Stimulated activated CD4-positive, alpha-beta T cell treated with anti-CD3 and anti-CD28 coated beads, Interleukin-1b, Interleukin-23, amount 100 ng/mL, for 1 hour (primary cell): ENCODE data around the gene HEPHL1.

Experiments used
- DNase-seq, 2 donors: peaks; one replicate each; pipeline ENCODE4 v3.0.0-alpha.2; 2020; ENCODE audit warnings: low read depth in 2 of 2

The HEPHL1 gene

DNA sequence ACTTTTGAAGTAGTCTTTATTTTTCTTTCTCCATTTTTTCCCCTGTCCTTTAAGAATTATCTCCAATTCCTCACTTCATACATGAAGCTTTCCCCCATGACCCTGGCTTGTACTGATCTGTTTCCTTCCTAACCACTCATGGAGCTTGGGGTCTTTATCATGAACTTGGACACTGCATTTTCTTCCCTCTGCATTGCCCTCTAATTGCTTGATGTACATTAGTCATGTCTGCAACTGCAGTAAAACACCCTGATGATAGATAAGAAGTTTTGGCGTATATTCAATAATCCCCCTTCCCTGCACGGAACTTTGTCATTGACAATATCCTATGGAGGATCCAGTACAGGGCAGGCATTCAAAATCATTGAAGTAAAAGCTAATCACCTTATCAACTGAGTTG lies 3.4 kb downstream of the HEPHL1 start:
- DNase-seq: no peak

GRCh38 chr11:94025690-94026394 lies 4.7 kb downstream of the HEPHL1 start:
- no peak for DNase-seq

GRCh38 chr11:94027210-94027609 lies 6.1 kb downstream of the HEPHL1 start:
- DNase-seq: no peak

- no peak for DNase-seq
Measured at GRCh38 chr11:94028436-94028835, 7.3 kb downstream of the HEPHL1 start.

- no peak for DNase-seq
Measured at GRCh38 chr11:94030059-94030458, 8.9 kb downstream of the HEPHL1 start.

DNA sequence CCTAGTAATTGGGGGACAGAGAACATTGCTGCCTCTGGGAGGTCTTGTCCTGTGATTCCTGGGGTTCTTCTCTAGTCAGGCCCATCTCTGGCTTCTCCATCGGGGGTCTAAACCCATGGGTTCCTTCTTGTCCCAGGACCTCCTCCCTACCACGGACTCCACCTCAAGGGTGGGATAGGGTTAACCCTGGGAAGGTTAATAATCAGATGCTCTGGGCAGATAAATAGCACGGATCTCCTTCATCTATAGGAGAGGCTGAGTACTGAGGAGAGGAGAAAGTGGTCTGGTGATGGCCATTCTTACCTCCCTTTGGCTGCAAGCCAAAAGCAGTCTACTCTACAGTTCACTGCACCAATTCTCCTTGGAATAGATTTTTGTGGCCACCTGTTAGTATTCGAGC lies 10.5 kb downstream of the HEPHL1 start:
- DNase-seq: no peak

DNA sequence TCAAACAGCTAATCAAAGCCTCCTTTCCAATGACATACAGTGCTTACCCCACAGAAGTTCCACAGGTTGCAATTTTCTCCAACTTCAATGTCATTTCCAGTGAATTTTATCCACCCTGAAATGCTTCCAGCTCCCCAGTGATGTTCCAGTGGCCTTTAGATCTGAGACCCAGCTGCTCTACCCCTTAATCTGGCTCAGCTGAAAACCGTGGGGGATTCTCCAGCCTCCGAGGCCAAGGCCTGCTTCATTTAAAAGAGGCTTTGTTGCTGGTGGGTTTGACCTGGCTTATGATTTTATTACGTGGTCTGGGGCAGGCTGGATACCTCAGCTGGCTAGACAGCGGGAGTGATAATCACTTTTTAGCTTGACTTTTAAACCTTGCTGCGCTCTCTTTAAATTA lies 10.9 kb downstream of the HEPHL1 start:
- DNase-seq: no peak

DNA sequence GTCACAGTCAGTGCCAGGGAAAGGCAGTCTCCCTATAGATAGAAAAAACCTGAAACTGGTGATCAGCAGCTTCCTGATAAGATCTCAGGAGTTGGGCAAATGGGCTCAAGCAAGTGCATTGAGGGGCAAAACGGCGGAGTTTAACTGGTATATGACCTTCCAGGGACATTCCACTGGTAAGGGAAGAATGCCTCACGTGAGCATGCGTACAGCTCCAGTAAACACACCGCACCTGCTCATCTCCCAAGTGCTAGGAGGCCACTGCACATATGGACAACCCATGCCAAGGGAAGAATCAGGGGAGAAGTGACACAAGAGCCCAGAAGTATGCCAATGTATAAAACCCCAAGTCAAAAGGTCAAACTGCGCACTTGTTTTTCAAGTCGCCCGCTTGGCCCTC lies 11.6 kb downstream of the HEPHL1 start:
- DNase-seq: no peak

GRCh38 chr11:94034207-94034606 lies 13.1 kb downstream of the HEPHL1 start:
- no peak for DNase-seq

GRCh38 chr11:94036096-94036495 lies 14.9 kb downstream of the HEPHL1 start:
- DNase-seq: no peak

DNA sequence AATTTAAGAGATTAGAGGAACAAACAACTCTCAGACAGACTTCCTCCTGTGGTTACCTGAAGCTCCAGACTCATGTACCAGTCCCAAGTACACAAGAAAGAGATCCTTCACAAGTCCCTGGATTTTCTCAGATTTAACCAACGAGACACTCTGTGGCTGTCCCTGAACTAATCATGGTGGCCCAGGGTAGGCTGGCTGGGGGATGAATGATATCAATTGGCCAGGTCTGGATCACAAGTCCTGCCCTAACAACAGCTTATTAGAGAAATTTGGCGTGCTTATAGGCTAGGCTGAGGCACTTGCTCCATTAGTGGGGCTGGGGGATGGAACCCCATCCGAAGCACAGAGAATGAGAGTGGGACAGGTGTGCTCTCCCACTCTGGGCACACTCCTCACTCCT lies 22.1 kb downstream of the HEPHL1 start:
- DNase-seq: no peak

GRCh38 chr11:94046796-94047195 lies 25.6 kb downstream of the HEPHL1 start:
- no peak for DNase-seq

GRCh38 chr11:94048032-94048709 lies 27.0 kb downstream of the HEPHL1 start:
- DNase-seq: no peak

DNA sequence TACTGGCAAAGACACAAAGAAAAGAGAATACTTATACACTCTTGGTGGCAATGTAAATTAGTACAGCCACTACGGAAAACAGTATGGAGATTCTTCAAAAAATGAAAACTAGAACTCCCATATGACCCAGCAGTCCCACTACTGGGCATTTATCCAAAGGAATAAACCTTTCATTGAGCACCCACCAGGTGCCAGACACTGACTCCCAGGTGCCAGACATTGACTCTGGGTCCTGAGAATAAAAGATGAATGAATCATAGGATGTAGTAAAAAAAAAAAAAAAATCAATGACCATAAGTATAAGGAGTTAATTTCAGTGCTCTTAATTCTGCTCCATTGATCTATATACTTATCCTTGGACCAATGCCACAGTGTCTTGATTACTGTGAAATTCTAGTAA lies 28.2 kb downstream of the HEPHL1 start:
- no peak for DNase-seq

GRCh38 chr11:94058630-94059029 lies 37.5 kb downstream of the HEPHL1 start:
- DNase-seq: no peak

DNA sequence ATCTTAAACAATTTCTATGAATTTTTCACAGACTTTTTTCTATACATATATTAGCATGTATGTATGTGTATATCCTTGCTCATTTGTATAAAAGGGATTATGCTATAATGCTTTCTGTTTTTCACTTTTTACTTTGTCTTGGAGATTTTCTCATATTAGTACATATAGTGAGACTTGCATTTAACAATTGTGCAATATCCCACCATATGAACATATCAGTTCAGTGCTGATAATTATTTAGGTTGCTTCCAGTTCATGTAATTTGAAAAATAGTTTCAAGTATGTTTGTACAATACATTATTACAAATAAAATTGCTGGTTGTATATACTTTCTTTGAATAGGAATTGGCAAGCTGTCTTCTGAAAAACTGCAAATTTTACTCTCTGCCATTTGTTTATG lies 37.9 kb downstream of the HEPHL1 start:
- DNase-seq: no peak

GRCh38 chr11:94060401-94060800 lies 39.2 kb downstream of the HEPHL1 start:
- DNase-seq: no peak

GRCh38 chr11:94062360-94062759 lies 41.2 kb downstream of the HEPHL1 start:
- no peak for DNase-seq

GRCh38 chr11:94066901-94067429 lies 45.8 kb downstream of the HEPHL1 start:
- DNase-seq: no peak

DNA sequence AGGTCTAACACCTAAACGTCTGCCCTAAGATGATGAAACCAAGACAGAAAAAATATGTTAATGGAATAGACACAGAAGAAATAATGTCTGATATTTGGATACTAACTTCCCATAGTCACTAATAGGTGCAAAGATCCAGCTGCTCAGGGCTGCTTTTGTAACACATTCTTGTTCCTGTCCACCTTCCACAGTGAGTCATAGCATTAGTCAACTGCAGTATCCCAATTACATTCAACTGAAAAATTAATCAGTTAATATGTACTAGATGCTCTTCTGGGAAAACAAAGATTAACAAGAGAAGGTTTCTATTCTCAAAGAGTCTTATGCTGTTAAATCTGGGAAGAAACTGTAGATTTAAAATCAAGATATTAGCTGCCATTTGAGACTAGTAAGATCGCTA lies 47.6 kb downstream of the HEPHL1 start:
- no peak for DNase-seq

- DNase-seq: no peak
Measured at GRCh38 chr11:94077552-94078293, 56.6 kb downstream of the HEPHL1 start.

DNA sequence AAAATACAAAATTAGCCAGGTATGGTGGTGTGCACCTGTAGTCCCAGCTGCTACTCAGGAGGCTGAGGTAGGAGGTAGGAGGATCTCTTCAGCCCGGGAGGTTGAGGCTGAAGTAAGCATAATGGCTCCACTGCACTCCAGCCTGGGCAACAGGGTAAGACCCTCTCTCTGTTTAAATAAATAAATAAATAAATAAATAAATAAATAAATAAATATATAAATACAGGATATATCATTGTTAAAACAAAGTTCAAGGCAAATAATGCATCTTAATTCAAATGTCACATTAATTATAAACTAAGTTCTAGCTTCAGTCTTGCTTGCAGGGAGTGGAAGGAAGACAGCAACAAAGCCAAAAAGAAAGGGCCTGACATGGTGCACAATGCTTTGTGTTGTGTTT lies 63.0 kb downstream of the HEPHL1 start:
- DNase-seq: no peak

- no peak for DNase-seq
Measured at GRCh38 chr11:94088906-94089305, 67.8 kb downstream of the HEPHL1 start.
